Activated CD4-positive, alpha-beta memory T cell treated with anti-CD3 and anti-CD28 coated beads for 36 hours (primary cell): ENCODE measurements around the gene PLXND1. TPM values are rescaled to one million over a fixed set of nuclear protein-coding genes. Genes with fewer than 3 reads are reported as not detected.
"Not testable (repeated sequence)": the region's sequence is repeated elsewhere in the genome, so short reads cannot be mapped to it uniquely, and the experiment has no call there.

Experiments used
- CTCF ChIA-PET: fragments of 350-600 bp; sonication (Branson Sonifier 250); formaldehyde crosslinking; loops from one replicate; lab custom pipeline; 2021; ENCODE audit warnings: antibody characterized with exemption, inconsistent platforms; lab: Charles Lee
- POLR2A ChIA-PET: fragments of 350-600 bp; sonication (Branson Sonifier 250); formaldehyde crosslinking; loops from one replicate; lab custom pipeline; 2021; ENCODE audit warnings: antibody characterized with exemption; lab: Charles Lee
- DNase-seq: peaks from one replicate; pipeline ENCODE4 v3.0.0-alpha.2; 2020
- H3K27ac Mint-ChIP-seq: one replicate; pipeline ENCODE4 v1.8.0; 2021; ENCODE audit warnings: mixed read lengths
- H3K27me3 Mint-ChIP-seq: one replicate; pipeline ENCODE4 v1.8.0; 2021; ENCODE audit warnings: mixed read lengths
- H3K36me3 Mint-ChIP-seq: one replicate; pipeline ENCODE4 v1.8.0; 2021; ENCODE audit warnings: mixed read lengths
- H3K4me1 Mint-ChIP-seq: one replicate; pipeline ENCODE4 v1.8.0; 2021; ENCODE audit warnings: low read depth, mixed read lengths
- H3K4me3 Mint-ChIP-seq: one replicate; pipeline ENCODE4 v1.8.0; 2021; ENCODE audit warnings: mild to moderate bottlenecking, mixed read lengths
- H3K9me3 Mint-ChIP-seq: one replicate; pipeline ENCODE4 v1.8.0; 2021; ENCODE audit warnings: mixed read lengths
- intact Hi-C: fragments of 100-400 bp; cut with micrococcal nuclease; formaldehyde crosslinking; loops from one replicate; pipeline ENCODE4 v1.15.1; 2023
- total RNA-seq, 2 experiments: library from RNA; stranded (reverse); gene quantifications; one replicate each; pipeline ENCODE4 v1.2.3, GENCODE V29; 2021

The PLXND1 gene
- total RNA-seq, 2 experiments from 2014 or later, result 7.2 to 8.6 TPM

- H3K9me3 Mint-ChIP-seq, result no peaks in the 10 kb centered on the region
- POLR2A ChIA-PET, result no interaction called here
Measured at GRCh38 chr3:129518581-129518980, 87.9 kb downstream of the PLXND1 start.

GRCh38 chr3:129518038-129518561 lies 88.4 kb downstream of the PLXND1 start:
- ChIA-PET POLR2A (no interaction called here), CTCF (no interaction called here)
- H3K36me3 Mint-ChIP-seq, result peaks cover 3% of the 10 kb centered on the region
- H3K4me1 Mint-ChIP-seq, result no peaks in the 10 kb centered on the region
- no peaks in the 10 kb centered on the region for H3K9me3 Mint-ChIP-seq
- no peaks in the 10 kb centered on the region for H3K27me3 Mint-ChIP-seq
- no peak overlapping the region for H3K4me3 Mint-ChIP-seq
- intact Hi-C loops, result no loop called here
- H3K27ac Mint-ChIP-seq, result no peak overlapping the region
- DNase-seq, result no peak

More at GRCh38 chr3:129518581-129518980, 87.9 kb downstream of the PLXND1 start:
- H3K4me1 Mint-ChIP-seq, result no peaks in the 10 kb centered on the region
- H3K4me3 Mint-ChIP-seq, result no peak overlapping the region
- DNase-seq, result no peak
- no peak overlapping the region for H3K27ac Mint-ChIP-seq
- peaks cover 3% of the 10 kb centered on the region for H3K36me3 Mint-ChIP-seq
- intact Hi-C loops, result no loop called here
- CTCF ChIA-PET, result no interaction called here
- H3K27me3 Mint-ChIP-seq, result no peaks in the 10 kb centered on the region

- no peaks in the 10 kb centered on the region for H3K4me1 Mint-ChIP-seq
- no peak for DNase-seq
- H3K27me3 Mint-ChIP-seq, result no peaks in the 10 kb centered on the region
- intact Hi-C loops, result no loop called here
- no peak overlapping the region for H3K27ac Mint-ChIP-seq
- ChIA-PET CTCF (no interaction called here), POLR2A (no interaction called here)
- H3K36me3 Mint-ChIP-seq, result peaks cover 3% of the 10 kb centered on the region
- H3K9me3 Mint-ChIP-seq, result no peaks in the 10 kb centered on the region
- no peak overlapping the region for H3K4me3 Mint-ChIP-seq
Measured at GRCh38 chr3:129517516-129517915, 89.0 kb downstream of the PLXND1 start.

GRCh38 chr3:129515821-129516432 lies 90.5 kb downstream of the PLXND1 start:
- intact Hi-C loops, H3K9me3 Mint-ChIP-seq, POLR2A ChIA-PET, H3K36me3 Mint-ChIP-seq, H3K4me1 Mint-ChIP-seq, DNase-seq, H3K4me3 Mint-ChIP-seq, H3K27me3 Mint-ChIP-seq, H3K27ac Mint-ChIP-seq: not testable (repeated sequence)
- CTCF ChIA-PET, result interaction anchor here (0.6 kb wide), 1 partner anchor 25 kb away, joined by 3 read pairs; no protein-coding TSS in a partner anchor

GRCh38 chr3:129515108-129515820 lies 91.2 kb downstream of the PLXND1 start:
- H3K4me1 Mint-ChIP-seq, POLR2A ChIA-PET, H3K27ac Mint-ChIP-seq, H3K27me3 Mint-ChIP-seq, H3K9me3 Mint-ChIP-seq, H3K36me3 Mint-ChIP-seq, intact Hi-C loops, H3K4me3 Mint-ChIP-seq, DNase-seq: not testable (repeated sequence)
- CTCF ChIA-PET, result interaction anchor here (0.6 kb wide), 2 partner anchors 25 to 1246 kb away, joined by 3 read pairs; no protein-coding TSS in a partner anchor

GRCh38 chr3:129514563-129514962 lies 91.9 kb downstream of the PLXND1 start:
- Mint-ChIP-seq H3K4me1 (no peaks in the 10 kb centered on the region), H3K36me3 (peaks cover 8% of the 10 kb centered on the region), H3K27me3 (no peaks in the 10 kb centered on the region), H3K4me3 (no peak overlapping the region), H3K27ac (no peak overlapping the region), H3K9me3 (no peaks in the 10 kb centered on the region)
- intact Hi-C loops, result no loop called here
- ChIA-PET POLR2A (no interaction called here), CTCF (interaction anchor here (0.6 kb wide), 1 partner anchor 1247 kb away, joined by 3 read pairs; no protein-coding TSS in a partner anchor)
- DNase-seq, result no peak

GRCh38 chr3:129514110-129514509 lies 92.4 kb downstream of the PLXND1 start:
- Mint-ChIP-seq H3K4me1 (no peaks in the 10 kb centered on the region), H3K36me3 (peaks cover 9% of the 10 kb centered on the region), H3K27ac (no peak overlapping the region), H3K9me3 (no peaks in the 10 kb centered on the region), H3K4me3 (no peak overlapping the region), H3K27me3 (no peaks in the 10 kb centered on the region)
- ChIA-PET POLR2A (no interaction called here), CTCF (no interaction called here)
- DNase-seq, result no peak
- intact Hi-C loops, result no loop called here

GRCh38 chr3:129513705-129514104 lies 92.8 kb downstream of the PLXND1 start:
- no peak overlapping the region for H3K4me3 Mint-ChIP-seq
- POLR2A ChIA-PET, result no interaction called here
- H3K4me1 Mint-ChIP-seq, result no peaks in the 10 kb centered on the region
- H3K9me3 Mint-ChIP-seq, result no peaks in the 10 kb centered on the region
- no peak for DNase-seq
- H3K36me3 Mint-ChIP-seq, result peaks cover 9% of the 10 kb centered on the region
- CTCF ChIA-PET, result no interaction called here
- no peak overlapping the region for H3K27ac Mint-ChIP-seq
- no peaks in the 10 kb centered on the region for H3K27me3 Mint-ChIP-seq
- intact Hi-C loops, result no loop called here

GRCh38 chr3:129512595-129512994 lies 93.9 kb downstream of the PLXND1 start:
- Mint-ChIP-seq H3K36me3 (peaks cover 9% of the 10 kb centered on the region), H3K4me1 (no peaks in the 10 kb centered on the region), H3K27ac (no peak overlapping the region), H3K9me3 (no peaks in the 10 kb centered on the region), H3K4me3 (no peak overlapping the region), H3K27me3 (no peaks in the 10 kb centered on the region)
- no peak for DNase-seq
- ChIA-PET CTCF (no interaction called here), POLR2A (no interaction called here)
- intact Hi-C loops, result no loop called here

- Mint-ChIP-seq H3K4me1 (no peaks in the 10 kb centered on the region), H3K9me3 (no peaks in the 10 kb centered on the region), H3K4me3 (no peak overlapping the region), H3K36me3 (peaks cover 9% of the 10 kb centered on the region), H3K27me3 (no peaks in the 10 kb centered on the region), H3K27ac (no peak overlapping the region)
- ChIA-PET CTCF (no interaction called here), POLR2A (no interaction called here)
- no peak for DNase-seq
- intact Hi-C loops, result no loop called here
Measured at GRCh38 chr3:129507181-129507831, 99.2 kb downstream of the PLXND1 start.

GRCh38 chr3:129506231-129506742 lies 100.2 kb downstream of the PLXND1 start:
- intact Hi-C loops, result no loop called here
- DNase-seq, result no peak
- Mint-ChIP-seq H3K4me3 (no peak overlapping the region), H3K27me3 (no peaks in the 10 kb centered on the region), H3K36me3 (peaks cover 6% of the 10 kb centered on the region), H3K9me3 (no peaks in the 10 kb centered on the region), H3K4me1 (no peaks in the 10 kb centered on the region), H3K27ac (no peak overlapping the region)
- ChIA-PET CTCF (no interaction called here), POLR2A (no interaction called here)

GRCh38 chr3:129505341-129505740 lies 101.1 kb downstream of the PLXND1 start:
- H3K27me3 Mint-ChIP-seq, result no peaks in the 10 kb centered on the region
- H3K4me1 Mint-ChIP-seq, result no peaks in the 10 kb centered on the region
- CTCF ChIA-PET, result no interaction called here
- H3K4me3 Mint-ChIP-seq, result no peak overlapping the region
- H3K9me3 Mint-ChIP-seq, result no peaks in the 10 kb centered on the region
- peaks cover 9% of the 10 kb centered on the region for H3K36me3 Mint-ChIP-seq
- intact Hi-C loops, result no loop called here
- no peak overlapping the region for H3K27ac Mint-ChIP-seq
- no peak for DNase-seq
- POLR2A ChIA-PET, result no interaction called here
